ENCODE results near the gene GNAQ. TPM values are rescaled to one million over a fixed set of nuclear protein-coding genes. Genes with fewer than 3 reads are reported as not detected.

GNAQ gene
- total RNA-seq, 1 experiment from 2014 or later = 28.7 TPM

DNA sequence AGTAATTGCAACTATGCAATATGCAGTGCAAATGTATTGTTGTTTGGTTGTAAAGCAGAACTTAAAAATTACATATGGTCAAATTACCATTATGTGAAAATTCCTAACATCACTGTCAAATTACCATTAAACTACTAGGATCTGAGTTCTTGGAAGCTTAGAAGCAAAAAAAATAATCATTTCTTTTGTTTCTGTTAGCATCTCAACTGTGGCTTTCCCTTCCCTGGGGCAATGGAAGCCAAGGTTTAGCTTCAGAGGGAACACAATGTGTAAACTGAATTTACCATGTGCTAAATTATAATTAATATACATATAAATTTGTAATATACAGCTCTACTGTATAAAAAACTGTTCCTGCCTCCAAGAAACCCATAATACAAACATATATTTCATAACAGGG is 159.4 kb downstream of the GNAQ start:
- intact Hi-C loops (cut with micrococcal nuclease) = no loop called here
- Histone ChIP-seq H3K27me3 (ENCODE audit: insufficient read depth, low read length) (no peaks in the 10 kb centered on the region), H3K9me2 (ENCODE audit: insufficient read depth) (no peaks in the 10 kb centered on the region), H3K4me3 (replicated peaks in 1 of 2; ENCODE audit: low read depth in 1 of 2, low read length in 2 of 2) (no peak overlapping the region), H3K36me3 (ENCODE audit: control insufficient read depth in 1 of 2, insufficient read depth in 2 of 2, low read length in 2 of 2) (no peaks in the 10 kb centered on the region), H3K9ac (ENCODE audit: low read length) (no peak overlapping the region), H4K20me1 (ENCODE audit: insufficient read depth) (no peaks in the 10 kb centered on the region), H3K79me2 (ENCODE audit: insufficient read depth, low read length) (no peaks in the 10 kb centered on the region), H3K4me1 (ENCODE audit: control insufficient read depth in 1 of 2, insufficient read depth in 2 of 2, low read length in 2 of 2) (peaks cover 0 to 2% of the 10 kb centered on the region in 2 experiments; a peak in 1 of 4 replicates), H3K27ac (ENCODE audit: low read depth, low read length) (no peak overlapping the region), H3K4me2 (ENCODE audit: low read length) (no peak overlapping the region), H2AFZ (ENCODE audit: low read depth, low read length, poor library complexity, severe bottlenecking) (no peak overlapping the region), H3K9me3 (ENCODE audit: control insufficient read depth in 1 of 2, insufficient read depth in 1 of 2, low read depth in 1 of 2, low read length in 2 of 2) (no peaks in the 10 kb centered on the region)
- DNase-seq (ENCODE audit: low read depth, low spot score) = no peak
- BruUV-seq (replicated peaks) = no TSS peak
- ChIA-PET RAD21 (ENCODE audit: low non-redundant PET in 1 of 2, low total read pairs in 2 of 2, uncharacterized antibody in 2 of 2, unreplicated experiment in 2 of 2) (no interaction called here), POLR2A (no interaction called here), CTCF (no interaction called here)
- TF ChIP-seq, protein P1, sequence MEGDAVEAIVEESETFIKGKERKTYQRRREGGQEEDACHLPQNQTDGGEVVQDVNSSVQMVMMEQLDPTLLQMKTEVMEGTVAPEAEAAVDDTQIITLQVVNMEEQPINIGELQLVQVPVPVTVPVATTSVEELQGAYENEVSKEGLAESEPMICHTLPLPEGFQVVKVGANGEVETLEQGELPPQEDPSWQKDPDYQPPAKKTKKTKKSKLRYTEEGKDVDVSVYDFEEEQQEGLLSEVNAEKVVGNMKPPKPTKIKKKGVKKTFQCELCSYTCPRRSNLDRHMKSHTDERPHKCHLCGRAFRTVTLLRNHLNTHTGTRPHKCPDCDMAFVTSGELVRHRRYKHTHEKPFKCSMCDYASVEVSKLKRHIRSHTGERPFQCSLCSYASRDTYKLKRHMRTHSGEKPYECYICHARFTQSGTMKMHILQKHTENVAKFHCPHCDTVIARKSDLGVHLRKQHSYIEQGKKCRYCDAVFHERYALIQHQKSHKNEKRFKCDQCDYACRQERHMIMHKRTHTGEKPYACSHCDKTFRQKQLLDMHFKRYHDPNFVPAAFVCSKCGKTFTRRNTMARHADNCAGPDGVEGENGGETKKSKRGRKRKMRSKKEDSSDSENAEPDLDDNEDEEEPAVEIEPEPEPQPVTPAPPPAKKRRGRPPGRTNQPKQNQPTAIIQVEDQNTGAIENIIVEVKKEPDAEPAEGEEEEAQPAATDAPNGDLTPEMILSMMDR (IDR thresholded peaks at IDR 0.05 in 2 of 3, conservative IDR thresholded peaks at IDR 0.05 in 1 of 3; ENCODE audit: borderline replicate concordance in 1 of 3, insufficient read depth in 1 of 3, low read depth in 2 of 3, low read length in 2 of 3) = no peak
- no peak for TF ChIP-seq EGR1 (IDR thresholded peaks at IDR 0.05; ENCODE audit: low read depth)
- TF ChIP-seq EZH2phosphoT487 (IDR thresholded peaks at IDR 0.05; ENCODE audit: borderline replicate concordance) = no peak
- TF ChIP-seq SIN3A (IDR thresholded peaks at IDR 0.05; ENCODE audit: low read depth) = no peak
- no peak for TF ChIP-seq ZFX (IDR thresholded peaks at IDR 0.05)
- TF ChIP-seq, protein P2, sequence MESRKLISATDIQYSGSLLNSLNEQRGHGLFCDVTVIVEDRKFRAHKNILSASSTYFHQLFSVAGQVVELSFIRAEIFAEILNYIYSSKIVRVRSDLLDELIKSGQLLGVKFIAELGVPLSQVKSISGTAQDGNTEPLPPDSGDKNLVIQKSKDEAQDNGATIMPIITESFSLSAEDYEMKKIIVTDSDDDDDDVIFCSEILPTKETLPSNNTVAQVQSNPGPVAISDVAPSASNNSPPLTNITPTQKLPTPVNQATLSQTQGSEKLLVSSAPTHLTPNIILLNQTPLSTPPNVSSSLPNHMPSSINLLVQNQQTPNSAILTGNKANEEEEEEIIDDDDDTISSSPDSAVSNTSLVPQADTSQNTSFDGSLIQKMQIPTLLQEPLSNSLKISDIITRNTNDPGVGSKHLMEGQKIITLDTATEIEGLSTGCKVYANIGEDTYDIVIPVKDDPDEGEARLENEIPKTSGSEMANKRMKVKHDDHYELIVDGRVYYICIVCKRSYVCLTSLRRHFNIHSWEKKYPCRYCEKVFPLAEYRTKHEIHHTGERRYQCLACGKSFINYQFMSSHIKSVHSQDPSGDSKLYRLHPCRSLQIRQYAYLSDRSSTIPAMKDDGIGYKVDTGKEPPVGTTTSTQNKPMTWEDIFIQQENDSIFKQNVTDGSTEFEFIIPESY (IDR thresholded peaks at IDR 0.05; ENCODE audit: extremely low read depth, insufficient replicate concordance, low read length) = no peak
- TF ChIP-seq RAD21 (IDR thresholded peaks at IDR 0.05; ENCODE audit: low read depth) = no peak
- TF ChIP-seq CBX3 (IDR thresholded peaks at IDR 0.05; ENCODE audit: low read depth) = no peak
- no peak for TF ChIP-seq CEBPB (IDR thresholded peaks at IDR 0.05; ENCODE audit: low read depth)
- TF ChIP-seq FOSL1 (IDR thresholded peaks at IDR 0.05; ENCODE audit: low read depth) = no peak
- TF ChIP-seq SP1 (IDR thresholded peaks at IDR 0.05; ENCODE audit: low read depth) = no peak
- TF ChIP-seq YY1 (IDR thresholded peaks at IDR 0.05; ENCODE audit: extremely low read depth, insufficient replicate concordance, low read depth, low read length) = no peak
- TF ChIP-seq JUND (IDR thresholded peaks at IDR 0.05) = no peak
- TF ChIP-seq POLR2A (IDR thresholded peaks at IDR 0.05; ENCODE audit: borderline replicate concordance, extremely low read depth, insufficient read depth, insufficient read length) = no peak
- TF ChIP-seq, protein P3, sequence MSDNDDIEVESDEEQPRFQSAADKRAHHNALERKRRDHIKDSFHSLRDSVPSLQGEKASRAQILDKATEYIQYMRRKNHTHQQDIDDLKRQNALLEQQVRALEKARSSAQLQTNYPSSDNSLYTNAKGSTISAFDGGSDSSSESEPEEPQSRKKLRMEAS (IDR thresholded peaks at IDR 0.05) = no peak
- TF ChIP-seq, protein P4, sequence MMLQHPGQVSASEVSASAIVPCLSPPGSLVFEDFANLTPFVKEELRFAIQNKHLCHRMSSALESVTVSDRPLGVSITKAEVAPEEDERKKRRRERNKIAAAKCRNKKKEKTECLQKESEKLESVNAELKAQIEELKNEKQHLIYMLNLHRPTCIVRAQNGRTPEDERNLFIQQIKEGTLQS (IDR thresholded peaks at IDR 0.05) = no peak
- no peak for TF ChIP-seq ZNF274 (IDR thresholded peaks at IDR 0.05; ENCODE audit: low read depth, low read length)
- no peak for ATAC-seq
